SJSA1 (cell line): ENCODE measurements around the gene GPR150. TPM values are rescaled to one million over a fixed set of nuclear protein-coding genes. Genes with fewer than 3 reads are reported as not detected.

Experiments
- DNase-seq, 2 experiments: peaks; one replicate each; pipeline ENCODE4 v3.0.0-alpha.2; 2015 to 2020; ENCODE audit warnings: low spot score in 2 of 2, low read depth in 1 of 2
- H3K27ac ChIP-seq: fragments of 250-450 bp; sonication (Bioruptor Pico); 2 replicates; pipeline ENCODE4 v1.5.1; 2020; ENCODE audit warnings: mild to moderate bottlenecking, moderate library complexity
- H3K27me3 ChIP-seq: fragments of 250-450 bp; sonication (Bioruptor Pico); replicated peaks from 2 replicates; pipeline ENCODE4 v1.5.1; 2020; ENCODE audit warnings: mild to moderate bottlenecking, moderate library complexity
- H3K36me3 ChIP-seq: fragments of 250-450 bp; sonication (Bioruptor Pico); 2 replicates; pipeline ENCODE4 v1.5.1; 2020; ENCODE audit warnings: mild to moderate bottlenecking
- H3K4me1 ChIP-seq: fragments of 250-450 bp; sonication (Bioruptor Pico); replicated peaks from 2 replicates; pipeline ENCODE4 v1.6.1; 2021; ENCODE audit warnings: mild to moderate bottlenecking
- H3K4me3 ChIP-seq: fragments of 250-450 bp; sonication (Bioruptor Pico); 2 replicates; pipeline ENCODE4 v1.5.1; 2020; ENCODE audit warnings: mild to moderate bottlenecking
- H3K9me3 ChIP-seq: fragments of 250-450 bp; sonication (Bioruptor Pico); replicated peaks from 2 replicates; pipeline ENCODE4 v1.5.1; 2020; ENCODE audit warnings: mild to moderate bottlenecking
- total RNA-seq: library from RNA; depleted of rRNA; stranded (reverse); fragments of >200 nt; shearing (Covaris generic); gene quantifications from 2 replicates; pipeline ENCODE4 v1.2.3, GENCODE V29; 2014; rRNA removed

The GPR150 gene
- 0.18 TPM in 1 of 2 replicates, not detected in the other for total RNA-seq

- H3K36me3 ChIP-seq, result no peaks in the 10 kb centered on the region
- peak within 1 kb of the TSS; percentile 52 for H3K4me3 ChIP-seq
- DNase-seq, result peak; percentile 50 to 63
- H3K4me1 ChIP-seq, result peaks cover 27% of the 10 kb centered on the region
- no peak within 1 kb of the TSS; the same call in 1 of the 2 replicates for H3K27ac ChIP-seq
- no peaks in the 10 kb centered on the region; the same call in 1 of the 2 replicates for H3K9me3 ChIP-seq
- H3K27me3 ChIP-seq, result no peaks in the 10 kb centered on the region
Measured at GRCh38 chr5:95620030-95620869, at the start of gene GPR150. TSS of gene GPR150 (plus strand) at chr5:95620087. CDS start at chr5:95620276, 189 bp downstream.

GRCh38 chr5:95572016-95572415, 47.9 kb upstream of the GPR150 start:
- H3K4me1 ChIP-seq, result no peaks in the 10 kb centered on the region

GRCh38 chr5:95581576-95581975, 38.3 kb upstream of the GPR150 start:
- Histone ChIP-seq H3K27ac (no peak overlapping the region), H3K9me3 (no peaks in the 10 kb centered on the region), H3K4me3 (no peak overlapping the region), H3K27me3 (no peaks in the 10 kb centered on the region), H3K36me3 (no peaks in the 10 kb centered on the region; the same call in 1 of the 2 replicates), H3K4me1 (no peaks in the 10 kb centered on the region)
- no peak for DNase-seq

More at GRCh38 chr5:95572016-95572415, 47.9 kb upstream of the GPR150 start:
- Histone ChIP-seq H3K27me3 (no peaks in the 10 kb centered on the region), H3K4me3 (no peak overlapping the region), H3K27ac (no peak overlapping the region), H3K36me3 (peaks cover 17% of the 10 kb centered on the region), H3K9me3 (no peaks in the 10 kb centered on the region)
- DNase-seq, result no peak

- Histone ChIP-seq H3K4me3 (no peak overlapping the region), H3K4me1 (no peaks in the 10 kb centered on the region), H3K27ac (no peak overlapping the region), H3K36me3 (no peaks in the 10 kb centered on the region; the same call in 1 of the 2 replicates), H3K9me3 (no peaks in the 10 kb centered on the region), H3K27me3 (no peaks in the 10 kb centered on the region)
- DNase-seq, result no peak
Measured at GRCh38 chr5:95583992-95584391, 35.9 kb upstream of the GPR150 start.

GRCh38 chr5:95590880-95591279, 29.0 kb upstream of the GPR150 start:
- Histone ChIP-seq H3K27ac (peak overlapping the region; percentile 74), H3K4me3 (no peak overlapping the region), H3K27me3 (no peaks in the 10 kb centered on the region), H3K4me1 (peaks cover 23% of the 10 kb centered on the region), H3K36me3 (no peaks in the 10 kb centered on the region), H3K9me3 (no peaks in the 10 kb centered on the region)
- no peak for DNase-seq

GRCh38 chr5:95591490-95591901, 28.4 kb upstream of the GPR150 start:
- peak overlapping the region; percentile 74 for H3K27ac ChIP-seq
- no peaks in the 10 kb centered on the region for H3K36me3 ChIP-seq
- H3K4me3 ChIP-seq, result no peak overlapping the region
- H3K4me1 ChIP-seq, result peaks cover 23% of the 10 kb centered on the region
- peak; percentile 49 to 78 for DNase-seq
- no peaks in the 10 kb centered on the region for H3K27me3 ChIP-seq
- no peaks in the 10 kb centered on the region for H3K9me3 ChIP-seq

- H3K27me3 ChIP-seq, result no peaks in the 10 kb centered on the region
- H3K9me3 ChIP-seq, result no peaks in the 10 kb centered on the region
- no peak for DNase-seq
- no peak overlapping the region for H3K27ac ChIP-seq
- H3K36me3 ChIP-seq, result no peaks in the 10 kb centered on the region
- H3K4me1 ChIP-seq, result peaks cover 26% of the 10 kb centered on the region
- H3K4me3 ChIP-seq, result no peak overlapping the region
Measured at GRCh38 chr5:95595289-95595931, 24.5 kb upstream of the GPR150 start.

- Histone ChIP-seq H3K4me1 (peaks cover 19% of the 10 kb centered on the region), H3K27ac (no peak overlapping the region), H3K36me3 (no peaks in the 10 kb centered on the region), H3K4me3 (no peak overlapping the region), H3K27me3 (no peaks in the 10 kb centered on the region), H3K9me3 (no peaks in the 10 kb centered on the region)
- DNase-seq, result no peak
Measured at GRCh38 chr5:95599252-95599651, 20.6 kb upstream of the GPR150 start.

GRCh38 chr5:95600557-95600956, 19.3 kb upstream of the GPR150 start:
- peaks cover 19% of the 10 kb centered on the region for H3K4me1 ChIP-seq
- H3K36me3 ChIP-seq, result no peaks in the 10 kb centered on the region
- H3K27ac ChIP-seq, result peak overlapping the region; percentile 77
- no peak overlapping the region for H3K4me3 ChIP-seq
- H3K27me3 ChIP-seq, result no peaks in the 10 kb centered on the region
- DNase-seq, result peak in 1 of 2 experiments; percentile 69
- H3K9me3 ChIP-seq, result no peaks in the 10 kb centered on the region

GRCh38 chr5:95605786-95606185, 14.1 kb upstream of the GPR150 start:
- H3K36me3 ChIP-seq, result no peaks in the 10 kb centered on the region
- H3K4me1 ChIP-seq, result peaks cover 12% of the 10 kb centered on the region

GRCh38 chr5:95606419-95606818, 13.5 kb upstream of the GPR150 start:
- Histone ChIP-seq H3K27ac (no peak overlapping the region), H3K36me3 (no peaks in the 10 kb centered on the region), H3K27me3 (no peaks in the 10 kb centered on the region)

More at GRCh38 chr5:95605786-95606185, 14.1 kb upstream of the GPR150 start:
- no peak for DNase-seq
- H3K27me3 ChIP-seq, result no peaks in the 10 kb centered on the region
- no peaks in the 10 kb centered on the region for H3K9me3 ChIP-seq
- H3K27ac ChIP-seq, result no peak overlapping the region
- H3K4me3 ChIP-seq, result no peak overlapping the region

GRCh38 chr5:95609711-95610110, 10.2 kb upstream of the GPR150 start:
- DNase-seq, result no peak
- no peaks in the 10 kb centered on the region for H3K27me3 ChIP-seq
- no peaks in the 10 kb centered on the region for H3K9me3 ChIP-seq
- H3K4me1 ChIP-seq, result no peaks in the 10 kb centered on the region
- H3K27ac ChIP-seq, result no peak overlapping the region
- no peaks in the 10 kb centered on the region for H3K36me3 ChIP-seq
- H3K4me3 ChIP-seq, result no peak overlapping the region

More at GRCh38 chr5:95606419-95606818, 13.5 kb upstream of the GPR150 start:
- Histone ChIP-seq H3K4me1 (peaks cover 5% of the 10 kb centered on the region), H3K4me3 (no peak overlapping the region), H3K9me3 (no peaks in the 10 kb centered on the region)
- DNase-seq, result no peak

GRCh38 chr5:95610546-95610945, 9.3 kb upstream of the GPR150 start:
- no peaks in the 10 kb centered on the region for H3K4me1 ChIP-seq
- H3K4me3 ChIP-seq, result no peak overlapping the region
- H3K27ac ChIP-seq, result no peak overlapping the region
- no peaks in the 10 kb centered on the region for H3K9me3 ChIP-seq
- H3K36me3 ChIP-seq, result no peaks in the 10 kb centered on the region
- H3K27me3 ChIP-seq, result no peaks in the 10 kb centered on the region
- DNase-seq, result no peak

GRCh38 chr5:95611396-95611795, 8.5 kb upstream of the GPR150 start:
- H3K4me1 ChIP-seq, result no peaks in the 10 kb centered on the region
- no peak overlapping the region for H3K27ac ChIP-seq
- H3K27me3 ChIP-seq, result no peaks in the 10 kb centered on the region
- no peak overlapping the region for H3K4me3 ChIP-seq
- no peaks in the 10 kb centered on the region for H3K36me3 ChIP-seq
- no peak for DNase-seq
- no peaks in the 10 kb centered on the region for H3K9me3 ChIP-seq
